ENCODE results near the gene FAM200C. TPM values are rescaled to one million over a fixed set of nuclear protein-coding genes. Genes with fewer than 3 reads are reported as not detected.

FAM200C gene
- total and polyA plus RNA-seq, 8 donors, result 3.6 to 19.2 (median 14.7) TPM

GRCh38 chr5:160434022-160434531 lies 34.2 kb upstream of the FAM200C start:
- intact Hi-C loops (cut with DNase I), result no loop called here

GRCh38 chr5:160432787-160433186 lies 32.9 kb upstream of the FAM200C start:
- H3K27me3 ChIP-seq, result no peaks in the 10 kb centered on the region
- no peaks in the 10 kb centered on the region for H3K4me1 ChIP-seq
- H3K4me3 ChIP-seq, result no peak overlapping the region
- no peaks in the 10 kb centered on the region for H3K9me3 ChIP-seq
- intact Hi-C loops (cut with DNase I), result no loop called here
- no peak overlapping the region for H3K27ac ChIP-seq
- ATAC-seq (no peak), DNase-seq (no peak)
- no peaks in the 10 kb centered on the region for H3K36me3 ChIP-seq
- TF ChIP-seq CTCF (IDR thresholded peaks at IDR 0.05), result no peak

More at GRCh38 chr5:160434022-160434531, 34.2 kb upstream of the FAM200C start:
- Histone ChIP-seq H3K27ac (no peak overlapping the region), H3K4me1 (peaks cover 7% of the 10 kb centered on the region in 2 donors), H3K27me3 (no peaks in the 10 kb centered on the region), H3K4me3 (no peak overlapping the region), H3K9me3 (no peaks in the 10 kb centered on the region), H3K36me3 (no peaks in the 10 kb centered on the region)
- TF ChIP-seq CTCF (IDR thresholded peaks at IDR 0.05), result no peak
- peak in 1 of 4 donors; percentile 78 for DNase-seq
- ATAC-seq, result peak; percentile 61

- DNase-seq (no peak), ATAC-seq (no peak)
- intact Hi-C loops (cut with DNase I), result no loop called here
- Histone ChIP-seq H3K27me3 (no peaks in the 10 kb centered on the region), H3K27ac (no peak overlapping the region), H3K4me1 (no peaks in the 10 kb centered on the region), H3K36me3 (no peaks in the 10 kb centered on the region), H3K9me3 (no peaks in the 10 kb centered on the region), H3K4me3 (no peak overlapping the region)
- TF ChIP-seq CTCF (IDR thresholded peaks at IDR 0.05), result no peak
Observed at GRCh38 chr5:160432196-160432595, 32.3 kb upstream of the FAM200C start.

GRCh38 chr5:160427607-160428006 lies 27.8 kb upstream of the FAM200C start:
- intact Hi-C loops (cut with DNase I), result no loop called here
- no peak overlapping the region for H3K4me3 ChIP-seq
- ATAC-seq, result peak; percentile 80
- H3K9me3 ChIP-seq, result no peaks in the 10 kb centered on the region
- no peak for TF ChIP-seq CTCF (IDR thresholded peaks at IDR 0.05)
- peaks cover 0 to 18% of the 10 kb centered on the region in 2 donors for H3K4me1 ChIP-seq
- H3K36me3 ChIP-seq, result no peaks in the 10 kb centered on the region
- peak in 2 of 4 donors; percentile 40 to 69 for DNase-seq
- H3K27me3 ChIP-seq, result no peaks in the 10 kb centered on the region
- no peak overlapping the region for H3K27ac ChIP-seq

GRCh38 chr5:160423099-160423498 lies 23.2 kb upstream of the FAM200C start:
- ATAC-seq (no peak), DNase-seq (no peak)
- Histone ChIP-seq H3K9me3 (no peaks in the 10 kb centered on the region), H3K4me3 (no peak overlapping the region), H3K4me1 (peaks cover 2 to 47% of the 10 kb centered on the region in 2 donors), H3K27me3 (no peaks in the 10 kb centered on the region), H3K27ac (no peak overlapping the region), H3K36me3 (no peaks in the 10 kb centered on the region)
- no peak for TF ChIP-seq CTCF (IDR thresholded peaks at IDR 0.05)
- intact Hi-C loops (cut with DNase I), result no loop called here

Data from left lung (tissue), 10 donors.